NB4 (cell line): ENCODE results near the gene MPC1L.

Source experiments
- TF ChIP-seq, protein P1 (sequence below): IDR thresholded peaks from 2 replicates; pipeline ENCODE4 v1.6.1; 2011; ENCODE audit warnings: low read depth, low read length
- TF ChIP-seq, protein P2 (sequence below): IDR thresholded peaks from one replicate; pipeline ENCODE4 v1.5.1; 2012; ENCODE audit warnings: low read depth, low read length

DNA sequence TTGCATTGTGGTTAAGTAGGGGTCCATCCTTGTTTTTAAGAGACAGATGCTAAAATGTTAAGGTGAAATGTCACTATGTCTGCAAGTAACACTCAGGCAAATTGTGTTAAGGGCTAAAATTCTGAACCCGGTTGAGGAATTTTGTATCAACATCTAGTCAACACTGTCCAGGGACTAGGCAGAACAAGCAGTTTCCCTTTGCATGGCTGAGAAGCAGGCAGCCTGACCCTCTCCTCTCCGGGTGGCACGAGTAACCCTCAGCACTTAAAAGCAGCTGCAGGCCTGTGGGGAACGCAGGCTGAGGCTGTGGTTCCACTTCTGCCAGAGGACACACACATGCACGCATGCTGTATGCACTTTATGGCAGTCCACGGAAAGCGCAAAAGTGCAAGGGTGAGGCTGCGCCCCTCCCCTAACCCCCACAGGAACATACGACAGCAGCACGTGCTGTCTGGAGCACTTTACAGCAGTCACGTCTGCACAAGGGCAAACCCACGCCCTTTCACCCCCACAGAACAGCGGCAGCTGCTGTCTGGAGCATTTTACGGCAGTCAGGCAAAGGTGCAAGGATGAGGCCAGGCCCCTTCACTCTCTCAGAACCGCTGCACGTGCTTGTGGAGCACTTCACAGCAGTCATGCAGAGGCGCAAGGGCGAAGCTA lies 619 bp upstream of the MPC1L start:
- TF ChIP-seq, protein P1, sequence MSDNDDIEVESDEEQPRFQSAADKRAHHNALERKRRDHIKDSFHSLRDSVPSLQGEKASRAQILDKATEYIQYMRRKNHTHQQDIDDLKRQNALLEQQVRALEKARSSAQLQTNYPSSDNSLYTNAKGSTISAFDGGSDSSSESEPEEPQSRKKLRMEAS, result no peak
- TF ChIP-seq, protein P2, sequence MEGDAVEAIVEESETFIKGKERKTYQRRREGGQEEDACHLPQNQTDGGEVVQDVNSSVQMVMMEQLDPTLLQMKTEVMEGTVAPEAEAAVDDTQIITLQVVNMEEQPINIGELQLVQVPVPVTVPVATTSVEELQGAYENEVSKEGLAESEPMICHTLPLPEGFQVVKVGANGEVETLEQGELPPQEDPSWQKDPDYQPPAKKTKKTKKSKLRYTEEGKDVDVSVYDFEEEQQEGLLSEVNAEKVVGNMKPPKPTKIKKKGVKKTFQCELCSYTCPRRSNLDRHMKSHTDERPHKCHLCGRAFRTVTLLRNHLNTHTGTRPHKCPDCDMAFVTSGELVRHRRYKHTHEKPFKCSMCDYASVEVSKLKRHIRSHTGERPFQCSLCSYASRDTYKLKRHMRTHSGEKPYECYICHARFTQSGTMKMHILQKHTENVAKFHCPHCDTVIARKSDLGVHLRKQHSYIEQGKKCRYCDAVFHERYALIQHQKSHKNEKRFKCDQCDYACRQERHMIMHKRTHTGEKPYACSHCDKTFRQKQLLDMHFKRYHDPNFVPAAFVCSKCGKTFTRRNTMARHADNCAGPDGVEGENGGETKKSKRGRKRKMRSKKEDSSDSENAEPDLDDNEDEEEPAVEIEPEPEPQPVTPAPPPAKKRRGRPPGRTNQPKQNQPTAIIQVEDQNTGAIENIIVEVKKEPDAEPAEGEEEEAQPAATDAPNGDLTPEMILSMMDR, result no peak
